Dermis blood vessel endothelial cell (primary cell): ENCODE results near the gene FAM136A. TPM values are rescaled to one million over a fixed set of nuclear protein-coding genes. Genes with fewer than 3 reads are reported as not detected.
A peak's percentile ranks its signal among the peaks of the same experiment; 100 is the strongest.
"Not testable (repeated sequence)": the region's sequence is repeated elsewhere in the genome, so short reads cannot be mapped to it uniquely, and the experiment has no call there.

ENCODE experiments used
- DNase-seq: peaks from one replicate; pipeline ENCODE4 v3.0.0; 2010
- total RNA-seq: library from RNA; depleted of rRNA; stranded (reverse); fragments of >200 nt; gene quantifications from 2 replicates; pipeline ENCODE4 v1.2.3, GENCODE V29; 2014

Gene FAM136A
- total RNA-seq = 19.2 and 40.9 TPM in 2 replicates

- peak; percentile 90 for DNase-seq
These were observed at the start of gene FAM136A for GRCh38 chr2:70301344-70302194. Gene FAM136A (minus strand): TSS chr2:70302067. CDS start chr2:70302011, 56 bp downstream.

GRCh38 chr2:70349921-70350685 lies 48.2 kb upstream of the FAM136A start:
- no peak for DNase-seq

GRCh38 chr2:70347831-70348230 lies 46.0 kb upstream of the FAM136A start:
- peak; percentile 54 for DNase-seq

- no peak for DNase-seq
These were observed 42.3 kb upstream of the FAM136A start for GRCh38 chr2:70344195-70344594.

GRCh38 chr2:70341477-70341765 lies 39.6 kb upstream of the FAM136A start:
- DNase-seq = no peak

GRCh38 chr2:70340761-70341476 lies 39.1 kb upstream of the FAM136A start:
- DNase-seq = peak; percentile 67

GRCh38 chr2:70340075-70340474 lies 38.2 kb upstream of the FAM136A start:
- no peak for DNase-seq

- DNase-seq = no peak
These were observed 34.7 kb upstream of the FAM136A start for GRCh38 chr2:70336552-70336951.

- DNase-seq = no peak
These were observed 29.1 kb upstream of the FAM136A start for GRCh38 chr2:70331012-70331411.

- DNase-seq = no peak
These were observed 28.6 kb upstream of the FAM136A start for GRCh38 chr2:70330476-70330875.

GRCh38 chr2:70328921-70329561 lies 27.2 kb upstream of the FAM136A start:
- DNase-seq = peak; percentile 23

- no peak for DNase-seq
These were observed 24.0 kb upstream of the FAM136A start for GRCh38 chr2:70325875-70326274.

- no peak for DNase-seq
These were observed 20.7 kb upstream of the FAM136A start for GRCh38 chr2:70322518-70322917.

GRCh38 chr2:70321370-70321769 lies 19.5 kb upstream of the FAM136A start:
- no peak for DNase-seq

- no peak for DNase-seq
These were observed 12.8 kb upstream of the FAM136A start for GRCh38 chr2:70314640-70315039.

GRCh38 chr2:70312560-70312959 lies 10.7 kb upstream of the FAM136A start:
- DNase-seq = no peak

GRCh38 chr2:70310899-70311298 lies 9.0 kb upstream of the FAM136A start:
- no peak for DNase-seq

- DNase-seq = no peak
These were observed 3.7 kb upstream of the FAM136A start for GRCh38 chr2:70305531-70305930.

- no peak for DNase-seq
These were observed 2.6 kb upstream of the FAM136A start for GRCh38 chr2:70304498-70304897.

- DNase-seq = no peak
These were observed 1.3 kb upstream of the FAM136A start for GRCh38 chr2:70303186-70303585.

GRCh38 chr2:70302195-70302546 lies 304 bp upstream of the FAM136A start:
- DNase-seq = not testable (repeated sequence)

GRCh38 chr2:70300771-70301343 lies 1.0 kb downstream of the FAM136A start:
- DNase-seq = no peak

- DNase-seq = not testable (repeated sequence)
These were observed 4.0 kb downstream of the FAM136A start for GRCh38 chr2:70297828-70298227.
